ENCODE results near the gene GRHPR.
"Not testable (repeated sequence)": the region's sequence is repeated elsewhere in the genome, so short reads cannot be mapped to it uniquely, and the experiment has no call there.

The GRHPR gene

DNA sequence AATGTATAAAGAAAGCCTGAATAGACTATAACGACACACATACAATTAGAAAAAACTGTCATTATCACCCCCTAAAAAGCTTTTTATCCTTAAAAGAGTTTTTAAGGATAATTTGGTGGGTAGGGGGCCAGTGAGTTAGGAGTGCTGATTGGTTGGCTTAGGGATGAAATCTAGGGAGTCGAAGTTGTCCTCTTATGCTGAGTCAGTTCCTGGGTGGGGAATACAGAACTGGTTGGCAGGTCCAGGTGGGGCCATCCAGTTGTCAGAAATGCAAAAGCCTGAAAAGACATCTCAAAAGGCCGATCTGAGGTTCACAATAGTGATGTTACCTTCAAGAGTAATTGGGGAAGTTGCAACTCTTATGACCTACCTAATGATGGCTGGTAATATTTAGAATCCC, 29.1 kb downstream of the GRHPR start:
- no peak for DNase-seq

- no peak for DNase-seq
These were observed 30.1 kb downstream of the GRHPR start for GRCh38 chr9:37452611-37453010.

DNA sequence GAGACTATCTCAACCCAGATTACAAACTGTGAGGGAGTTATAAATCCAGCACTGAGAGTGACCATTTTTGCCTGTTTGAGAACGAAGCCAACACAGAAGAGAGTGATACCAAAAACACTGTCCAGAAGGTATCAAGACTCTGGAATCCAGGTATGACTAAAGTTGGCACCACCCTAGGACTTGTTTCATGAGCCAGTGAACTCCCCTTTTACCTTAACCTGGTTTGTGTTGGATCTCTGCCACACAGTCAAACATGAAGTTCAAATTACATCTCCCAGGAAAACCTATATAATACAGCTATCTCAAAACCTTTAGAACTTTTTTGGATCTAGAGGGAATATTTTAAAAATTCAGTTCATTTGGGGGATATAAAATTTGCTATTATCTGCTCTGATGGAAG, 31.3 kb downstream of the GRHPR start:
- no peak for DNase-seq

DNA sequence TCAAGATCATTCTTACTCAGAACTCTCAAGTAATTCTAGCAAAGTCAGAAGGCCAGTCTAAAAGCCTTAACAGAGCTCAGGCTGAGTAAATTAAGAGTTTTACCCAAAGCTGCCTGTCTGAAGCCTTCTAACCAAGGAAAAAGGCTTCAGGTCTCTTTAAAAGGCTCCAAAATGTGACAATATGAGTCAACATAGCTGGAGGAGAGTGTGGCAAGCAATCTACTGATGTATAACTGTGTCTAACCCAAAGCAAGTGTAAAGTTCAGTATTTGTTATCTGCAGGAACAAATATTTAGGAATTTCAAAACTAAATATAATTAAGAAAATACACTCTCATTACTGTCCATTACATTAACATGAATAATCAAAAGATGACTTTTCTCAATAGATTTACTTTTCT, 31.7 kb downstream of the GRHPR start:
- no peak for DNase-seq

- DNase-seq: no peak
These were observed 33.6 kb downstream of the GRHPR start for GRCh38 chr9:37455884-37456647.

DNA sequence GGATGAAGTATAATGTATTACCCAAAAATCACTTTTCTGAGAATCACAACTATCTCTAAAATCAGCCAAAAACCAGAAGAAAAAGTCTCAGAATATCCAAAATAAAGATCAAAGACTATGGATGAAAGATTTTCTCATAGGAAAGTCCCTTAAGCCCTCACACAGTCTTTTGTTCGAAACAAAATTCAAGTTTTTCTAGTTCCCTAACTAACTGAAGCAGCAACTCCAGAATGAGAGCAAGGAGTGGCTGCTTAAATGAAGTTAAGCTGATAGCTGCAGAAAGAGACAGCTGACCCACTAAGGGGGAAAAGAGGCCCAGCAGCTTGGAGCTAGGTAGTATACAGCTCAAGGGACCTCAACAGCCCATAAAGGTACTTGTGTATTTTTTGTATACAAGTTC, 34.3 kb downstream of the GRHPR start:
- DNase-seq: no peak

- no peak for DNase-seq
These were observed 41.5 kb downstream of the GRHPR start for GRCh38 chr9:37464006-37464405.

DNA sequence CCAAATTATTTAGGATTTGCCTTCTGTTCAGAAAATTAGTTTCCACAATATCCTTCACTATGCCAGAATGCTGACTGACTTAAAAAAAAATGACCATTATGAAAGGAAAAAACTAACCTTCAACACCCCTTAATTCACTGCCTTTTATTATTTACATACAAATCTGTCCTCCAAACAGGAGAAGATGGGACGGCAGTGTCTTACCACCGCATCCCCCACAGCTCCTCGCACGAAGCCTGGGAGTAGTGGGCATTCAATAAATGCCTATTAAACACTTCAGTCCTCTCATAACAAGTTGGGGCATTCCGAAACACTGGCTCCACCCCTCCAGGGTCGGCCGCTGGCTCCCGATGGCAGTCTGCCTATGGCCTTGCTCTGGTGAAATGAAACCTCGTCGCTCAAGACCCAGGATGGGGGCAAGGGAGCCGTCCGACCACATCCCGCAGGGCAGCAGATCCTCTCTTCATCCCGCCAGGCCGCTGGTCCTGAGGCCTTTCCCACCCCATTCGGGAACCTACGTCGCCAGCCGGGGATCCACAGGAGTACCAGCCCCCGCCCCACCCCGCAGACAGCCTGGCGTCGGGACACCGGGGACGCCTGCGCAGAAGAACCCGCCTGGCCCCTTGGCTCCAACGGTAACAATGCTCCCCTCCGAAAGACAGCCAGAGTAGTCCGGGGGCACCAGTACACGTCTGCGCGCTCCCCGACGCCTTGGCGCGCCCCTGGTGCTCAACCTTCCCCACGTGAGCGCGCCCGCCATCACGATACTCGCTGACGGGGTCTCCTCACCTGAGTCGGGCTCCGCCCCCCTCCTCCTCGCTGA, 42.1 kb downstream of the GRHPR start:
- peak; percentile 86 for DNase-seq

GRCh38 chr9:37465249-37466036, 42.9 kb downstream of the GRHPR start, which contains the start of gene ZBTB5:
ZBTB5 (minus strand) TSS chr9:37465450; CDS start chr9:37442551, 22,899 bp downstream.
- peak; percentile 99 for DNase-seq

GRCh38 chr9:37466037-37466709, 43.7 kb downstream of the GRHPR start:
- DNase-seq: no peak

DNA sequence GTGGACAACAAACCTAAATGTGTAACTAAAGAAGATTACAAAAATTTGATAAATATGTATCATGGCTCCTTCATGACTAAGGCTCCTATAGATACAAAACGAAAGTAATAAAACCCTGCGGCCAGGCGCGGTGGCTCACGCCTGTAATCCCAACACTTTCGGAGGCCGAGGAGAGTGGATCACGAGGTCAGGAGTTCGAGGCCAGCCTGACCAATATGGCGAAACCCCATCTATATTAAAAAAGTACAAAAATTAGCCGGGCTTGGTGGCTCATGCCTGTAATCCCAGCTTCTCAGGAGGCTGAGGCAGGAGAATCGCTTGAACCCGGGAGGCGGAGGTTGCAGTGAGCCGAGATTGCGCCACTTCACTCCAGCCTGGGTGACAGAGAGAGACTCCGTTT, 45.0 kb downstream of the GRHPR start:
- not testable (repeated sequence) for DNase-seq

DNA sequence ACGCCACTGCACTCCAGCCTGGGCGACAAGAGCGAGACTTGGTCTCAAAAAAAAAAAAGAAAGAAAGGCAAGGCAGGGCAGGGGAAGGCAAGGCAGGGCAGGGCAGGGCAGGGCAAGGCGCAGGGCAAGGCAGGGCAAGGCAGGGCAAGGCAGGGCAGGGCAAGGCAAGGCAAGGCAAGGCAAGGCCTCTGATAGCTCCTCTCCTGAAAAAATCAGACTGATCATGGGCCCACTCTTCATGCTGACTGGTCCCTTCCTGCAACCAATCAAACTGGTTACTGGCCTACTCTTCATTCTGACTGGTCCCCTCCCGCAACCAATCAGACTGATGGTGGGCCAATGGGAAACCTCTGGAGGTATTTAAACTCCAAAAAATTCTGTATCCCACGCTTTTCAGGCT, 46.1 kb downstream of the GRHPR start:
- no peak for DNase-seq

DNA sequence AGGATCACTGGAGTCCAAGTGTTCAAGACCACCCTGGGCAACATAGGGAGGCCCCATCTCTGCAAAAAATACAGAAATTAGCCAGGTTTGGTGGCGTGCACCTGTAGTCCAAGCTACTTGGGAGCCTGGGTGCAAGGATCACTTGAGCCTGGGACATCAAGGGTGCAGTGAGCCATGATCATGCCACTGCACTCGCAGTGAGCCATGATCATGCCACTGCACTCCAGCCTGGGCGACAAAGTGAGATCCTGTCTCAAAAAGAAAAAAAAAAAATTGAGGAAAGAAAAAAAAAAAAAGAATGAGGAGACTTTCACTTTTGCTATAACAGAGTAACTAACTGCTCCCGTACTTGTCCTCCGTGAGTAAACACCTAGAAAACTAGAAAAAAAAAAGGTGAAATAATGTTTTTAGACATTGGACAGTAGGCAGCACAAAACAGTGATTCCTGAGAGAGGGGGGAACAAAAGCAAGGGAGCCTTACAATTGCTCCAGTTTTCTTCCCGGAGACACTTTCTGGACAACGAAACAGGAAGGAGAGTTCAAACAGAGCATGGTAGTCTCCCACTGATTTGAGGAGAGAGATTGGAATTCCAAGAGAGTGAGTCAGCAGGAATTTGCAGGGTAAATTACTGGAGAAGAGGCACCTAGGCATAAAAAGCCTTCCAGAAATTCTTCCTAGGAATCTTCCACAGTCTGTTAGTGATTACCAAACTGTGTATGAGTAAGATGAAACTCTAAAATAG, 49.6 kb downstream of the GRHPR start:
- DNase-seq: no peak

GRCh38 chr9:37473982-37474381, 51.5 kb downstream of the GRHPR start:
- not testable (repeated sequence) for DNase-seq

DNA sequence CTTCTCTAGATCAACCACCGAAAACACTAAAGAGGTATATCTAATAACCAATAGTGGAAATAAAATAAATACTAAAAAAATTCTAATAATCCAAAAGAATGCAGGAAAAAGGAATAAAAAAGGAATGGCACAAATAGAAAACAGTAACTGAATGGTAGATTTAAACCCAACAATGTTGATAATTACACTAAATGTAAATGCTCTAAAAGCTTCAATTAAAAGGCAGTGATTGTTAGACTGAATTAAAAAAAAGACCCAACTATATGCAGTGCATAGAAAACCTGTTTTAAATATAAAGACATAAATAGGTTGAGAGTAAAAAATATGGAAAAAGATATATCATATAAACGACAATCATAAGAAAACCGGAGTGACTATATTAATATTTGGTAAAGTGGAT, 51.9 kb downstream of the GRHPR start:
- no peak for DNase-seq

DNA sequence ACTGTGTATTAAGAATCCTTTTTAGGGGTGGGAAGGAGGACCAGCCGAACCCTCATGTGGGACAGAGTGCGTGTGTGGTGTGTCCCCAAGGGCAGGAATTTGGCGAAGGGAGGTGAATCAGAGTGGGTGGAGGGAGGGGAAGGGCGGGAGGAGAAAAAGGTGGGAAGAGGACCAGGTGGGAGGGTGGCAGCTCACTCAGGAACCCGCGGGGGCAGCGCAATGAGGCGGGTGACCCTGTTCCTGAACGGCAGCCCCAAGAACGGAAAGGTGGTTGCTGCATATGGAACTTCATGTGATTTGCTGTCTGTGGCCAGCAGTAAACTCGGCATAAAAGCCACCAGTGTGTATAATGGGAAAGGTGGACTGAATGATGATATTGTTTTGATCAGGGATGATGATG, 54.4 kb downstream of the GRHPR start:
- no peak for DNase-seq

GRCh38 chr9:37477443-37477842, 54.9 kb downstream of the GRHPR start:
- not testable (repeated sequence) for DNase-seq

GRCh38 chr9:37477987-37478619, 55.6 kb downstream of the GRHPR start:
- not testable (repeated sequence) for DNase-seq

DNA sequence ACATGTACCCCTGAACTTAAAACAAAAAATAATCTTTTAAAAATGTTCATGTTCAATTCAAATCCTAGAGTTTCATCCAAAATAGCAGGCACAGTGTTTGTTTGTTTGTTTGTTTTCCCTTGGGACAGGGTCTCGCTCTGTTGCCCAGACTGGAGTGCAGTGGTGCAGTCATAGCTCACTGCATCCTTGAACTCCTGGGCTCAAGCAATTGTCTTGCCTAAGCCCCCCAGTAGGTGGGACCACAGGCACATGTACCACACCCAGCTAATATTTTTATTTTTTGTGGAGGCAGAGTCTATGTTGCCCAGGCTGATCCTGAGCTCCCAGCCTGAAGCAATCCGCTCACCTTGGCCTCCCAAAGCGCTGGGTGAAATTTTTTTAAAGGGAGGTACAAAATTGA, 58.3 kb downstream of the GRHPR start:
- no peak for DNase-seq

- peak; percentile 95 for DNase-seq
These were observed 63.1 kb downstream of the GRHPR start, which contains the start of gene POLR1E for GRCh38 chr9:37485389-37486255. POLR1E (plus strand) TSS chr9:37485948; CDS start chr9:37486048, 100 bp downstream.
